GM12865 (cell line): Measurements from ENCODE around the gene BMAL1.

ENCODE experiments used
- DNase-seq: peaks from one replicate; pipeline ENCODE4 v3.0.0; 2010; ENCODE audit warnings: low read depth
- H3K4me3 ChIP-seq: 2 replicates; pipeline ENCODE4 v1.5.1; 2011; ENCODE audit warnings: mild to moderate bottlenecking, low read depth, low read length, control low read depth
- TF ChIP-seq, protein P1 (sequence below): IDR thresholded peaks from 2 replicates; pipeline ENCODE4 v1.5.1; 2011; ENCODE audit warnings: low read length, control low read depth, low read depth, inconsistent platforms; ENCODE audit not compliant: insufficient read depth; ENCODE audit errors: missing control alignments

BMAL1 gene

DNA sequence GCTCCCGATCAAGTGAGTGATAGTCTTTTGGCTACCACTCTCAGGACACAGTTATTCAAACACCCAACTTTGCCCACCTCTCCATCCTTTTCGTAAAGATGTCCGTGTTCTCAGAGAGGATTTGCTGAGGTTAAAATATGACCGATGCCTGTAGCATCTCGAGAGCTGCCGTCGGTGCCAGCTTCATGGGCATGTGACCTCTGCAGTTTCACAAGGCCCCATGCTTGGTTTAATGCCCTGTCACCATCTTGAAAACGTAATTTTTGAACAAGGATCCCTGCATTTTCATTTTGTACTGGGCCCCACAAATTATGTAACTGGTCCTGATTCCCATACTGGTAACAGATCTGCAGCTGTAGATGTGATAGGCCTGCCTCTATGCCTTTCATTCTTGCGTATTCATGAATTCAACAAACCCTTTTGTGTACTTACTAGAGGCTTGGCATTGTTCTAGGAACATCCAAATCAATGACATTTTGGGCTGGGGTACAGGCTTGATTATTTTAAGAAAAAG is 85.1 kb downstream of the BMAL1 start:
- H3K4me3 ChIP-seq = no peak overlapping the region
- TF ChIP-seq, protein P1, sequence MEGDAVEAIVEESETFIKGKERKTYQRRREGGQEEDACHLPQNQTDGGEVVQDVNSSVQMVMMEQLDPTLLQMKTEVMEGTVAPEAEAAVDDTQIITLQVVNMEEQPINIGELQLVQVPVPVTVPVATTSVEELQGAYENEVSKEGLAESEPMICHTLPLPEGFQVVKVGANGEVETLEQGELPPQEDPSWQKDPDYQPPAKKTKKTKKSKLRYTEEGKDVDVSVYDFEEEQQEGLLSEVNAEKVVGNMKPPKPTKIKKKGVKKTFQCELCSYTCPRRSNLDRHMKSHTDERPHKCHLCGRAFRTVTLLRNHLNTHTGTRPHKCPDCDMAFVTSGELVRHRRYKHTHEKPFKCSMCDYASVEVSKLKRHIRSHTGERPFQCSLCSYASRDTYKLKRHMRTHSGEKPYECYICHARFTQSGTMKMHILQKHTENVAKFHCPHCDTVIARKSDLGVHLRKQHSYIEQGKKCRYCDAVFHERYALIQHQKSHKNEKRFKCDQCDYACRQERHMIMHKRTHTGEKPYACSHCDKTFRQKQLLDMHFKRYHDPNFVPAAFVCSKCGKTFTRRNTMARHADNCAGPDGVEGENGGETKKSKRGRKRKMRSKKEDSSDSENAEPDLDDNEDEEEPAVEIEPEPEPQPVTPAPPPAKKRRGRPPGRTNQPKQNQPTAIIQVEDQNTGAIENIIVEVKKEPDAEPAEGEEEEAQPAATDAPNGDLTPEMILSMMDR = no peak
- DNase-seq = no peak

GRCh38 chr11:13364388-13364787 is 86.8 kb downstream of the BMAL1 start:
- DNase-seq = no peak
- TF ChIP-seq, protein P1 = no peak
- no peak overlapping the region for H3K4me3 ChIP-seq

DNA sequence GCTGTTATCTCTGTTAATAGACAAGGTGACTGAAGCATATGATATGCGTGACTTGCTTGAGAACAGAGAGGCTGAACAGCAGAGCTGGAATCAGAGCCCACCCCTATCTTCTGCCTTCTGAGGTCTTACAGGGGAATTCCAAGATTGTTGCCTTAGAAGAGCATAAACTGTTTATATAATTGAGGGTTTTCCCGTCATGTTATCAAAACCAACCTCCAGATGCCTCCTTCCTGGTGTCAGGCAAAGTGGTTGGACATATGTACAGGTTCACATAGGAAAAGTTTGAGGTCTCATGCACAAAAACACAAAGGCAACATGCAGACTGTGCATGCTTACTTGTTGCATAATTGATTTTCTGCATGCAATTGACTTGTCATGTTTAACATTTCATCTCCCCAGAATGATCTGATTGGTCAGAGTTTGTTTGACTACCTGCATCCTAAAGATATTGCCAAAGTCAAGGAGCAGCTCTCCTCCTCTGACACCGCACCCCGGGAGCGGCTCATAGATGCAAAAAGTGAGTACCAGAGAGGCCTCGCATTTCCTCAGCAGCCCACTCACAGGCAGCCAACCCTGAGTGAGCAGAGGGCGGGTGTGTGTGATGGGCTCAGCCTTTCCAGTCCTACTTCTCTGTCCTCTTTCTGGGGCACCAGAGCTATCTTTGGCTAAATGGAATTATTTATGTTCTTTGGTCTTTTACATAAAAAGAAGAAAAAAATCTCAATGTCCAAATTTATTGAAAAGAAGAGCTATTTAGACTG is 88.9 kb downstream of the BMAL1 start:
- TF ChIP-seq, protein P1 = no peak
- no peak for DNase-seq
- no peak overlapping the region for H3K4me3 ChIP-seq

GRCh38 chr11:13367115-13367514 is 89.5 kb downstream of the BMAL1 start:
- DNase-seq = no peak
- TF ChIP-seq, protein P1 = no peak
- no peak overlapping the region for H3K4me3 ChIP-seq

- H3K4me3 ChIP-seq = no peak overlapping the region
- DNase-seq = no peak
- TF ChIP-seq, protein P1 = no peak
Observed at GRCh38 chr11:13368041-13368446, 90.5 kb downstream of the BMAL1 start.

DNA sequence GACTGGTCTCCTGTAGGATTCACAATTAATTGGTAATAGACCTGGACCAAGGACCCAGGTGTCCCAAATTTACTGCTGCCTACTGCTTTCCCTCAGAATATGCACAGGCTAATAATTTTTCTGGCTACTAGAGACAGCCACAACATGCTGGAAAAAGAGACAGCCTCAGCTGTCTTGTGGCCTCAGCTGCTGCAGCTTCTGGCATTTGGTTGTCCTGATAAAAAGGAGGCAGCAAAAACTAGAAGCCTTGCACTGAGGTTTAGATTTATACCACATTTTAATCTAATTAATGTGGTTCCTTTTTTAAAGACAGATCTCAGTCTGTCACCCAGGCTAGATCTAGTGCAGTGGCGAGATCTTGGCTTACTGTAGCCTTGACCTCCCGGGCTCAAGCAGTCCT is 95.6 kb downstream of the BMAL1 start:
- DNase-seq = no peak
- no peak overlapping the region for H3K4me3 ChIP-seq
- TF ChIP-seq, protein P1 = no peak

DNA sequence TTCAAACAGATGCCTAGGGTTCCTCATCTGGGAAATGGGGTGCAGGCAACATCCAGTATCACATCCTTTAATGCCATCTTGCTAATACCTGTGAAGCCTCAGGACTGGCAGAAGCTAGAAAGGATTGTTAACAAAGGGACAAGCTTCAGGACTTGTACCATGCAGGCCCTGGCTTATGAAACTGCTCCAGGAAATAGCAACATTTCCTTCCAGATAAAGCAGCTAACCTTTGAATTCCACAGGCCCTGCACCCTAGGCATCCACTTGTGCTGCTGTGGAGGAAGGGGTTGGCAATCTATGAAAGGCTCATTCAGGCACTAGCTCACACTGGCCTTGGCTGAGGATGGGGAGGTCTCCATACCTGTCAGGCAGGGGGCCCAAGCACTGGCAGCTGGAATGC is 98.2 kb downstream of the BMAL1 start:
- no peak overlapping the region for H3K4me3 ChIP-seq
- DNase-seq = no peak
- TF ChIP-seq, protein P1 = no peak
